GM13977 (cell line): ENCODE data around the gene RSAD1.

ENCODE experiments used
- DNase-seq: peaks from one replicate; pipeline ENCODE4 v3.0.0; 2012; ENCODE audit warnings: low spot score
- in situ Hi-C: fragments of 300-500 bp; cut with MboI; formaldehyde crosslinking; loops from one replicate; pipeline ENCODE4 v1.12.0; 2022; ENCODE audit warnings: low sequenced_read_pairs, low pct_unique_long_range_greater_than_20kb, mixed read lengths, inconsistent platforms; ENCODE audit not compliant: unreplicated experiment
- TF ChIP-seq, protein P1 (sequence below): IDR thresholded peaks from 2 replicates; pipeline ENCODE4 v1.5.1; 2012; ENCODE audit warnings: mild to moderate bottlenecking, control low read depth; ENCODE audit not compliant: insufficient read depth; ENCODE audit errors: extremely low read depth, missing control alignments

RSAD1 gene

DNA sequence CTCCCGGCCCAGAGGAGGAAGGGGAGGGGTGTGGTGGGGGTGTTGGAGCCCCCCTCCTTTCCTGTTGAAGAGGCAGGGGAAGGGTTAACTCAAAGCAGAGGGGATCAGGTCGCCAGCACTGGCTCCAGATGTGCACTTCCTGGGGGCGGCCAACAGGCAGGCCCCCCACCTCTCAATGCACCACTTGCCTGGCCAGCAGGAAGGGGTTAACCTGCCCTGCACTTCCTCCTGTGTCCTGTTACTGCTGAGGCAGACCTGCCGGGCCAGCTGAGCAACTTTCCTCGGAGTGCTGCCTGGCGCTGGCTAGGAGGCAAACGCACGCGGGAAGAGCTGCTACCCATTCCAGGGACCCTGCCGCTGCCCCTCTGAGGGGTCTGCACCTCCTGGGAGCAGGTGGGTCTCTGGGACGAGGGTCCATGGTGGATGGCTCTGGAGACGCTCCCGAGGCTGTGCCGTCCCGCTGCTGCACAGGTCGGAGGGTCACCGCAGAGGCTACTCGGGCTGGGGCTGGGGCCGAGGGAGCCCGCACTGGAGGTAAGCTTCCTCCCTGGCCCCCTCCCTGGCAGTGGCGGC, 53.9 kb downstream of the RSAD1 start, which contains the start of gene EPN3:
Gene EPN3, plus strand, starts transcription at position 284 of the 573 bp plus-strand sequence. CDS start 3,822 bp downstream, outside the sequence.
- TF ChIP-seq, protein P1, sequence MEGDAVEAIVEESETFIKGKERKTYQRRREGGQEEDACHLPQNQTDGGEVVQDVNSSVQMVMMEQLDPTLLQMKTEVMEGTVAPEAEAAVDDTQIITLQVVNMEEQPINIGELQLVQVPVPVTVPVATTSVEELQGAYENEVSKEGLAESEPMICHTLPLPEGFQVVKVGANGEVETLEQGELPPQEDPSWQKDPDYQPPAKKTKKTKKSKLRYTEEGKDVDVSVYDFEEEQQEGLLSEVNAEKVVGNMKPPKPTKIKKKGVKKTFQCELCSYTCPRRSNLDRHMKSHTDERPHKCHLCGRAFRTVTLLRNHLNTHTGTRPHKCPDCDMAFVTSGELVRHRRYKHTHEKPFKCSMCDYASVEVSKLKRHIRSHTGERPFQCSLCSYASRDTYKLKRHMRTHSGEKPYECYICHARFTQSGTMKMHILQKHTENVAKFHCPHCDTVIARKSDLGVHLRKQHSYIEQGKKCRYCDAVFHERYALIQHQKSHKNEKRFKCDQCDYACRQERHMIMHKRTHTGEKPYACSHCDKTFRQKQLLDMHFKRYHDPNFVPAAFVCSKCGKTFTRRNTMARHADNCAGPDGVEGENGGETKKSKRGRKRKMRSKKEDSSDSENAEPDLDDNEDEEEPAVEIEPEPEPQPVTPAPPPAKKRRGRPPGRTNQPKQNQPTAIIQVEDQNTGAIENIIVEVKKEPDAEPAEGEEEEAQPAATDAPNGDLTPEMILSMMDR, result no peak
- in situ Hi-C loops, result no loop called here
- no peak for DNase-seq

DNA sequence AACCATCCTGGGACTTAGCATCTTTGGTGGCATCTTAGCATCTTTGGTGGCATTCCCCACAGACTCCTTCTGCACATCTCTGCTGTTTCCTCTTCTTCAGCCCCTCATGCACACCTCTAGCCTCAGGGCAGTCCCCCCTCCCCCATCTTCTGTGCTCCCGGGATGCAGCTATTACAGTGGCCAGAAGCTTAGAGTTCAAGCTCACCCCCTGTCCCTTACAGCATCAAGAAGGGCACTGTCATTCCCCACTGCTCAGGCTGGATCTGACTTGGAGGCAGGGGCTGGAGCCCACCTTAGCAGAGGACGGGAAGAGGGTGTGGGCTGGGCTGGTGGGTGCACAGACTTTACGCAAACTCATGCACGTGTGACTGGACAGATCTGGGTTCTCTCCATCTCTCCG, 54.5 kb downstream of the RSAD1 start:
- DNase-seq, result no peak
- in situ Hi-C loops, result no loop called here
- TF ChIP-seq, protein P1, result no peak

DNA sequence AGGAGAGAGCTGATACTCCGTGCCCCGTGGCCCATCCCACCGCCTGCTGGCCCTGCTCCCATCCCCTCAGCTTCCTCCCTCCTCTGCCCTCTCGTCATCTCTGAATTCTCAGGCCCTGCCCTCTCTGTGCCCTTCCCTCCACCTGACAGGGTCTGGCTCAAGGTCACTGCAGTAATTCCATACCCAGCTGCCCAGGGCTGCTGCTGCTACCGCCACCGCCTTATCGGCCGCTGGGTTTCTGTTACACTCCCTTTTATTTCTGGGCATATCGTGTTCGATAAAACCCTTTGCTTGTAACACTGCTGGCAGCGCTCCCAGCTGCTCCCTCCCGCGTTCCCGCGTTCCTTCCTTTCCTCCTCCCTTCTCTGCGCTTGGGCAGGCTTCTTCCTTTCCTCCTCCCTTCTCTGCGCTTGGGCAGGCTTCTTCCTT, 55.1 kb downstream of the RSAD1 start:
- TF ChIP-seq, protein P1, result no peak
- in situ Hi-C loops, result no loop called here
- DNase-seq, result no peak

DNA sequence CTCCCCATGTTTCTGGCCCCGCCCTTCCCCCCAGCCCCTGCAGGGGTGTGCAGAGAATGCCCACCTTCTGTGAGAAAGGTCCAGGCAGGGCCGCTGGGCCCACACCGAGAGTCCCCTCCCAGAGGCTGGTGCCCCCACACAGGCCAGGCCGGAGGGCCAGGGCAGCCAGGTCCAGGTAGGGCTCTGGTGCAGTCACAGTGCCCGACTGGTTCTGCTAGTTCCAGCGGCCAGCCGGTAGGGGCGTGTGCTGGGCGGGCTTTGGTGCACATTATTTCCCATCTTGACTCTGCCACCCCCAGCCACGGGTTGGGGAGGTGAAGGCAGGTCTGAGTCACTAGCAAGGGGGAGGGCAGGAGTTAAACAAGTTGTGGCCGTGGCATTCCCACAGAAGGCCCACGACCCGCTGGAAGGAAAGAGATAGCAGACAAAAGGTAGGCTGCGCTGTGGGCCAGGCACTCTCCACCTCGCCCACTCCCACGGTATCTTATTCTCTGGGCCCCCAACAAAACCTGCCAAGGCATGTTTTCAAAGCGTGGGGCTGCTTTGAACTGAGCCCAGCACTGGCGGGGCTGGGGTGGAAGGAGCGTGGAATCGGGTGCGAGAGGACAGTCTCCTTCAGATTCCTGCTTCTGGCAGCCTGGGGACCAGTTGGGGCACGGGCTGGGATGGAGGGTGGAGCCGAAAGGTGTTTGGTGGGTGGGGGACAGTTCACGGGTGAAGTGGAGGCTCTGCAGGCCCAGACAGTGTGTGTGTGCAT, 55.7 kb downstream of the RSAD1 start:
- no peak for DNase-seq
- TF ChIP-seq, protein P1, result no peak
- in situ Hi-C loops, result no loop called here

DNA sequence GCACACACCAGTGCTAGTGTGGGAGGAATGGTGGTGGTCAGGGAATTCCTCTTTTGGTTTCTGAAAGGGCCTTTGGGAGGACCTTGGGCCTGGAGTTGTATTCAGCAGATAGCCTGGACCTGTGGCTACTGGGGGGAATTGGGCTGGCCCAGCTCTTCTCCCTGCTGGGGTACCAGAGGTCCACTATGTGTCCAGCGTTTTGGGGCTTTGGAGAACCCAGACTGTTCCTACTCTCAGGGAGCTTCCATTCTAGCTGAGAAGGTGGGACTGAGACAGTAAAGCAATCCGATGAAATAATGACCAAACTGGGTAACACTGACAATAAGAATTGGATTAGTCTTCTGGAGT, 56.3 kb downstream of the RSAD1 start:
- TF ChIP-seq, protein P1, result no peak
- in situ Hi-C loops, result no loop called here
- no peak for DNase-seq

DNA sequence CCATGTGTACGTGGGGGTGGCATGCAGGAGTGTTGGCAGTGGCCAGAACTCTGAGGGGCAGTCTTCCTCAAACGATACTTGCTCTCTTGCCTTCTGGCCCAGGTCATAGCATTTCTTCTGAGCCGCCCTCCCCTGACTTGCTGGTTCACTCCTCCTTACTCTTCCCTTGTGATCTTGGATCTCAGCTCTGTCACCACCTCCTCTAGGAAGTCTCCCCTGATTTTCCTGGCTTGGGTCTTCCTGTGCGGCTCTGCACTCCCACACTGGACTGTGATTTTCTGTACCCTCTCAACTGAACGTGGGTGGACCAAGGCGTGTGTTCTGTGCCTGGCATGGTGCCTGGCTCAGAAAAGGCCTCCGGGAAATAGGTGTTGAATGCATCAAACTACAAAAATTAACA, 56.7 kb downstream of the RSAD1 start:
- DNase-seq, result no peak
- TF ChIP-seq, protein P1, result no peak

More for the DNA sequence above, 56.7 kb downstream of the RSAD1 start:
- in situ Hi-C loops, result no loop called here
